A549 (cell line): ENCODE measurements around the gene CDC14A. TPM values are rescaled to one million over a fixed set of nuclear protein-coding genes. Genes with fewer than 3 reads are reported as not detected.
A peak's percentile ranks its signal among the peaks of the same experiment; 100 is the strongest.

Experiments
- ATAC-seq, 2 experiments: fragments of 200-7000 bp in 1 of 2; fragments of >200 bp in 1 of 2; cut with Nextera tagmentation in 1 of 2; cut with Tn5 transposase in 1 of 2; 3 replicates each; pipeline versions ENCODE4 v1.8.0 to v1.9.1; 2018 to 2020; ENCODE audit warnings: mild to moderate bottlenecking in 1 of 2, moderate library complexity in 1 of 2
- CTCF ChIA-PET: fragments of 300-600 bp; sonication (Branson Sonifier 250); formaldehyde crosslinking; extraction: SDS; loops from one replicate; lab custom pipeline; 2021; ENCODE audit warnings: antibody characterized with exemption, inconsistent platforms; lab: Yijun Ruan, JAX
- POLR2A ChIA-PET: fragments of 350-600 bp; formaldehyde crosslinking; extraction: SDS; loops from one replicate; lab custom pipeline; 2021; ENCODE audit warnings: antibody characterized with exemption, inconsistent platforms; lab: Yijun Ruan, JAX
- DNase-seq, 2 experiments: peaks; one replicate each; pipeline versions ENCODE4 v3.0.0 to v3.0.0-alpha.2; 2011 to 2016; ENCODE audit warnings: low read depth in 1 of 2, low spot score in 1 of 2
- FAIRE-seq: peaks from 2 replicates; lab custom pipeline; 2011; peaks lifted over from hg19 to GRCh38; lab: Jason Lieb, UNC
- H3K27ac ChIP-seq, 2 experiments: fragments of >200 bp; sonication (Bioruptor Twin); formaldehyde crosslinking; 3 replicates each; pipeline ENCODE4 v1.5.1; 2016 to 2017
- H3K4me1 ChIP-seq: fragments of >200 bp; sonication (Bioruptor Twin); formaldehyde crosslinking; 3 replicates; pipeline ENCODE4 v1.6.1; 2016
- H3K4me2 ChIP-seq: fragments of >200 bp; sonication (Bioruptor Twin); formaldehyde crosslinking; 3 replicates; pipeline ENCODE4 v1.6.1; 2016
- H3K4me3 ChIP-seq: fragments of >200 bp; sonication (Bioruptor Twin); formaldehyde crosslinking; 3 replicates; pipeline ENCODE4 v1.5.1; 2016
- H3K9me3 ChIP-seq: fragments of >200 bp; sonication (Bioruptor Twin); formaldehyde crosslinking; 3 replicates; pipeline ENCODE4 v1.6.1; 2016
- BHLHE40 ChIP-seq: IDR thresholded peaks from 2 replicates; pipeline ENCODE4 v1.6.1; 2012; ENCODE audit warnings: low read depth, low read length, inconsistent platforms
- CEBPB ChIP-seq, 2 experiments: fragments of >200 bp in 1 of 2; sonication (Bioruptor Twin) in 1 of 2; formaldehyde crosslinking in 1 of 2; IDR thresholded peaks; 2 replicates each; pipeline ENCODE4 v1.6.1; 2012 to 2016
- CHD4 ChIP-seq: fragments of 200-600 bp; sonication (generic); IDR thresholded peaks from 2 replicates; pipeline ENCODE4 v1.6.1; 2016; ENCODE audit warnings: antibody characterized with exemption, mild to moderate bottlenecking, borderline replicate concordance
- E2F6 ChIP-seq: IDR thresholded peaks from 2 replicates; pipeline ENCODE4 v1.6.1; 2012; ENCODE audit warnings: low read depth, borderline replicate concordance
- EHF ChIP-seq: fragments of 250-450 bp; sonication (Bioruptor Pico); IDR thresholded peaks from 2 replicates; pipeline ENCODE4 v1.5.0; 2020; ENCODE audit warnings: mild to moderate bottlenecking
- ELK1 ChIP-seq: fragments of 150-350 bp; IDR thresholded peaks from 2 replicates; pipeline ENCODE4 v1.6.1; 2014; ENCODE audit warnings: low read depth, mild to moderate bottlenecking, low read length
- EP300 ChIP-seq, 2 experiments: fragments of >200 bp; sonication (Bioruptor Twin); formaldehyde crosslinking; IDR thresholded peaks; 2 replicates in 1 of 2; 3 replicates in 1 of 2; pipeline ENCODE4 v1.6.1; 2016 to 2017
- FOXS1 ChIP-seq: fragments of 250-450 bp; sonication (Bioruptor Pico); IDR thresholded peaks from 2 replicates; pipeline ENCODE4 v1.5.0; 2020; ENCODE audit warnings: mild to moderate bottlenecking, moderate library complexity
- GATA3 ChIP-seq: IDR thresholded peaks from 2 replicates; pipeline ENCODE4 v1.6.1; 2012; ENCODE audit warnings: borderline replicate concordance
- HDAC2 ChIP-seq: fragments of 200-600 bp; sonication (generic); IDR thresholded peaks from 2 replicates; pipeline ENCODE4 v1.6.1; 2016
- HEYL ChIP-seq: fragments of 250-450 bp; sonication (Bioruptor Pico); IDR thresholded peaks from 2 replicates; pipeline ENCODE4 v1.8.0; 2021; ENCODE audit warnings: mild to moderate bottlenecking, moderate library complexity
- HMGXB4 ChIP-seq: fragments of 250-450 bp; sonication (Bioruptor Pico); IDR thresholded peaks from 2 replicates; pipeline ENCODE4 v1.5.0; 2021; ENCODE audit warnings: mild to moderate bottlenecking, moderate library complexity, borderline replicate concordance
- HOXA7 ChIP-seq: fragments of 250-450 bp; sonication (Bioruptor Pico); IDR thresholded peaks from 2 replicates; pipeline ENCODE4 v1.5.0; 2020; ENCODE audit warnings: mild to moderate bottlenecking, moderate library complexity
- HOXB13 ChIP-seq: fragments of 250-450 bp; sonication (Bioruptor Pico); IDR thresholded peaks from 2 replicates; pipeline ENCODE4 v1.5.0; 2020; ENCODE audit warnings: low read depth, mild to moderate bottlenecking, moderate library complexity
- JUNB ChIP-seq: fragments of >200 bp; sonication (Bioruptor Twin); formaldehyde crosslinking; IDR thresholded peaks from 2 replicates; pipeline ENCODE4 v1.6.1; 2016
- NFE2L2 ChIP-seq: fragments of 150-350 bp; conservative IDR thresholded peaks from 2 replicates; pipeline ENCODE4 v1.6.1; 2014; ENCODE audit warnings: low read length
- NPAS2 ChIP-seq: fragments of 250-450 bp; sonication (Bioruptor Pico); IDR thresholded peaks from 2 replicates; pipeline ENCODE4 v1.8.0; 2022; ENCODE audit warnings: mild to moderate bottlenecking, moderate library complexity, borderline replicate concordance
- RCOR1 ChIP-seq: fragments of 150-350 bp; IDR thresholded peaks from 2 replicates; pipeline ENCODE4 v1.6.1; 2014; ENCODE audit warnings: antibody characterized with exemption, low read length, low read depth
- REST ChIP-seq: fragments of 200-600 bp; sonication (generic); IDR thresholded peaks from 2 replicates; pipeline ENCODE4 v1.6.1; 2016; ENCODE audit warnings: antibody characterized with exemption, mild to moderate bottlenecking, moderate library complexity
- SMC3 ChIP-seq: fragments of >200 bp; sonication (Bioruptor Twin); formaldehyde crosslinking; IDR thresholded peaks from 3 replicates; pipeline ENCODE4 v1.6.1; 2018; ENCODE audit warnings: inconsistent platforms
- SREBF2 ChIP-seq: fragments of 450-650 bp; IDR thresholded peaks from 2 replicates; pipeline ENCODE4 v1.6.1; 2014; ENCODE audit warnings: mild to moderate bottlenecking, moderate library complexity
- ZNF302 ChIP-seq: fragments of 250-450 bp; sonication (Bioruptor Pico); IDR thresholded peaks from 2 replicates; pipeline ENCODE4 v1.9.0; 2021; ENCODE audit warnings: inconsistent platforms, mild to moderate bottlenecking, moderate library complexity
- WGBS: methylation state at CpG from one replicate; pipeline ENCODE4 v1.1.6; 2017; ENCODE audit errors: missing lambda C conversion rate; 5-methylcytosine and 5-hydroxymethylcytosine counted together
- polyA plus RNA-seq, 4 experiments: library from polyadenylated mRNA; depleted of rRNA in 3 of 4; stranded (reverse); fragments of >200 nt; fragmentation: RNase III in 1 of 4; extraction: RNeasy Plus Mini Kit Qiagen cat#74134 plus additional on column Dnase treatment in 1 of 4; gene quantifications; 2 replicates in 3 of 4; 3 replicates in 1 of 4; pipeline ENCODE4 v1.2.3, GENCODE V29; 2011 to 2017

Gene CDC14A
- polyA plus RNA-seq, 2 of the 4 experiments (the other 2 are of a cell fraction), result 1.6 to 4.1 TPM

- TF ChIP-seq ELK1, result no peak
These were observed 145.5 kb downstream of the CDC14A start (continued) for GRCh38 chr1:100497796-100498195.

- WGBS, result 89% methylated on average over 11 of the region's 11 CpGs
- DNase-seq, result no peak
- H3K27ac ChIP-seq, result no peak overlapping the region
- no peak for ATAC-seq
- CTCF ChIA-PET, result interaction anchor here (0.8 kb wide), 1 partner anchor 369 kb away, joined by 3 read pairs; no protein-coding TSS in a partner anchor
- no peaks in the 10 kb centered on the region for H3K4me1 ChIP-seq
- no peak overlapping the region for H3K4me2 ChIP-seq
- no peak for FAIRE-seq
- no peak overlapping the region for H3K4me3 ChIP-seq
- no peak for TF ChIP-seq JUNB
- no peak for TF ChIP-seq NFE2L2
- TF ChIP-seq CEBPB (IDR thresholded peaks at IDR 0.05), result no peak
- no peak for TF ChIP-seq SMC3
- TF ChIP-seq HOXA7 (CRISPR knock-in tag), result no peak
- TF ChIP-seq HOXB13 (CRISPR knock-in tag), result no peak
- no peaks in the 10 kb centered on the region for H3K9me3 ChIP-seq
- POLR2A ChIA-PET, result no interaction called here
These were observed 147.0 kb downstream of the CDC14A start for GRCh38 chr1:100499194-100499811.

GRCh38 chr1:100502052-100502792, 149.9 kb downstream of the CDC14A start:
- Histone ChIP-seq H3K4me3 (no peak overlapping the region), H3K4me1 (no peaks in the 10 kb centered on the region), H3K27ac (no peak overlapping the region), H3K4me2 (no peak overlapping the region), H3K9me3 (no peaks in the 10 kb centered on the region)
- WGBS, result 49% methylated on average over 3 of the region's 3 CpGs
- ChIA-PET CTCF (no interaction called here), POLR2A (no interaction called here)
- no peak for TF ChIP-seq BHLHE40
- no peak for TF ChIP-seq E2F6
- peak in 1 of 2 experiments; percentile 18; a peak in 1 of 4 replicates for TF ChIP-seq CEBPB (IDR thresholded peaks at IDR 0.05)
- TF ChIP-seq CHD4, result no peak
- no peak for TF ChIP-seq HMGXB4 (CRISPR knock-in tag)
- DNase-seq, result peak in 1 of 2 experiments; percentile 5
- no peak for FAIRE-seq
- ATAC-seq, result no peak

- FAIRE-seq (no peak), ATAC-seq (no peak), DNase-seq (no peak)
- Histone ChIP-seq H3K4me3 (no peak overlapping the region), H3K4me1 (no peaks in the 10 kb centered on the region), H3K4me2 (no peak overlapping the region), H3K27ac (no peak overlapping the region), H3K9me3 (no peaks in the 10 kb centered on the region)
- ChIA-PET CTCF (no interaction called here), POLR2A (no interaction called here)
- no peak for TF ChIP-seq SMC3
- no peak for TF ChIP-seq HEYL (CRISPR knock-in tag)
- no peak for TF ChIP-seq EP300 (IDR thresholded peaks at IDR 0.05)
- no peak for TF ChIP-seq GATA3
- TF ChIP-seq FOXS1 (CRISPR knock-in tag), result no peak
- no peak for TF ChIP-seq RCOR1
- TF ChIP-seq EHF (CRISPR knock-in tag), result no peak
- no peak for TF ChIP-seq NPAS2 (CRISPR knock-in tag)
- TF ChIP-seq HDAC2, result no peak
- TF ChIP-seq SREBF2, result no peak
- TF ChIP-seq HMGXB4 (CRISPR knock-in tag), result no peak
- no peak for TF ChIP-seq REST
- no peak for TF ChIP-seq ZNF302 (CRISPR knock-in tag)
- 92% methylated on average over 2 of the region's 2 CpGs for WGBS
These were observed 153.9 kb downstream of the CDC14A start for GRCh38 chr1:100506217-100506616.
